Hematopoietic multipotent progenitor cell treated with erythropoietin and hydrocortisone succinate and interleukin-3 and kit ligand, for 17 days (in vitro differentiated cells): ENCODE measurements around the gene CSTB.

Experiments used
- DNase-seq: peaks from one replicate; pipeline ENCODE4 v3.0.0-alpha.2; 2015; ENCODE audit warnings: low spot score

The CSTB gene

GRCh38 chr21:43750339-43751033 lies 25.6 kb downstream of the CSTB start:
- no peak for DNase-seq

- DNase-seq: no peak
These were observed 26.4 kb downstream of the CSTB start for GRCh38 chr21:43749651-43750262.

DNA sequence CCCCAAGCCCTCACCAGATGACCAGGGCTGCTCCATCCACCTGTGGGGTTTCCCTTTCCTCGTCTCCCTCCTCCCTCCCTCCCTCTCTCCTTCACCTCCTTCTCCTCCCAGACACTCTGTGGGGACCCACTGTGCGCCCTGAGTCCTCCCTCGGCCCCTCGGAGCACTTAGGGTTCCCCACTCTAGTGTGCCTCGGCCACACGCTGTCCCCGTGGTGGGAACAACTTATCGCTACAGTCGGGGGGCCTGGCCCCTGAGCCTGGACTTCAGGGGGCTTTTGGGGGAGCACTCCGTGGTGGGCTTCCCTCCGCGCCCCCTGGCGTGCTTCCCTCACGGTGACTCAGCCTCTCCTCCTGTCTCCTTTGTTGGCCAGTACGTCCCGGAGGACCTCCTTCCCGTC lies 27.5 kb downstream of the CSTB start:
- no peak for DNase-seq

GRCh38 chr21:43745772-43746517 lies 30.2 kb downstream of the CSTB start:
- no peak for DNase-seq

- no peak for DNase-seq
These were observed 31.4 kb downstream of the CSTB start for GRCh38 chr21:43744725-43745124.

GRCh38 chr21:43743947-43744346 lies 32.2 kb downstream of the CSTB start:
- no peak for DNase-seq

GRCh38 chr21:43741423-43742096 lies 34.5 kb downstream of the CSTB start:
- DNase-seq: no peak

DNA sequence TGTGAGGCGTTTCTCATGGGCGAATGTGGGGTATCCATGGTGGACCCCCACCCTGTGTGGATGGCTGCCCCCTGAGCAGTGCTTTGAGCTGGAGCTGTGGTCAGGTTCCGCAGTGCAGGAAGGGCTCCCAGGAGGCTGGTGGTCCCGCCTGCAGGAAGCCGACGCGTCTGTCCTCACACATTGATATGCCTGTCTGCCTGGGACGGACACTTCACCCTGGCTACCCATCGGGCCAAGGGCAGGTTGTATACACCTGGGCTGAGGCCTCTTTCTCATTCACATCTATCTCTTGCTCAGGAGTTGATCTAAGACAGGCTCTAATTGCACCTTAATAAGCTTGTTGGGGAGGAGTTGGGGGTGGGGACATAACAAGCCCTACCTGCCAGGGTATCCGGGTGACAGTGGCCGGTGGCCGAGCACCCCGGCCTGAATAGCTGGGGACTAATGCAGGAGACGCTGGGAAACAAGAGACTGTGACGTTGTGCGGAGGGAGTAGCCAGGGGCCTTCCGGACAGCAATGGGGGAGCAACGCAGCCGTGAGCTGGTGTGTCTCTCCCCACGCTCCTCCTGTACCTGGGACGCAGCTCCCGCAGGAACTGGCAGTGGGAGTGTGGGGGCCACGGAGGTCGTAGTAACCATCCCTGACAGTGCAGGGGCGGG lies 35.5 kb downstream of the CSTB start:
- DNase-seq: no peak

- no peak for DNase-seq
These were observed 36.3 kb downstream of the CSTB start for GRCh38 chr21:43739621-43740435.

DNA sequence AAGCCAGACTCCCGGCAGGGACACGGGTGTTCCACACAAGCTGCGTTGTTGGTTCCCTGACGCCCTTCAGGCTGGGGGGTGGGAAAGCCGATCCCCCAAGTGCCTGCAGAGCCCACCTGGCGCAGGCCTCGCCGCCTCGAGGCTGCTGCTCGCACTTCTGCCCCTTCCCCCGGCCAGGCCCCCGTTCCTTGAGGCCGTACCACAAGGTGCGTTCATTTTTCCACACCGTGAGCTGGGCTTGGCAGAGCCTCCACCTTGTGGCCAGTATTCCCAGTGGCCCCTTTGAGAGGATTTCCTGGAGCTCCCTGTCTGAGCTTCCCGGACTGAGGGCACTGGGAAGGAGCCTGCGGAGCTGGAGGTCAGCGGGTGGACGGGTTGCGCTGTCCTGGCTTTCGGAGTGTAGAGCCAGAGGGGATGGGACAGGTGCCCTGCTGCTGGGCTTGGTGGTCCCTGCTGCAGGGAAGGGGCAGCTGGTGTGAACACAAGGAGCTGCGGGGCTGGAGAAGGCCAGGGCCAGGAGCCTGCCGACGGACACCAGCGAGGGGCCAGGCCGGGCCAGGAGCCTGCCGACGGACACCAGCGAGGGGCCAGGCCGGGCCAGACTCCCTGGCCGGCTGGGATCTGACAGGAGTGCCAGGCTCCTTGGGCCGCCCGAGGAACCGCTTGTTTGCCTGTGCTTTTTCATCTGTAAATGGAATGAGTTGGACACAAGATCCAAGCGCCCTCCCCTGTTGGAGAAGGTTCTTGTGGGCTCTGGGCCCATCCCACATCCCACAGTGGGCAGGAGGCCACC lies 38.8 kb downstream of the CSTB start:
- no peak for DNase-seq

GRCh38 chr21:43736224-43736883 lies 39.8 kb downstream of the CSTB start:
- no peak for DNase-seq

DNA sequence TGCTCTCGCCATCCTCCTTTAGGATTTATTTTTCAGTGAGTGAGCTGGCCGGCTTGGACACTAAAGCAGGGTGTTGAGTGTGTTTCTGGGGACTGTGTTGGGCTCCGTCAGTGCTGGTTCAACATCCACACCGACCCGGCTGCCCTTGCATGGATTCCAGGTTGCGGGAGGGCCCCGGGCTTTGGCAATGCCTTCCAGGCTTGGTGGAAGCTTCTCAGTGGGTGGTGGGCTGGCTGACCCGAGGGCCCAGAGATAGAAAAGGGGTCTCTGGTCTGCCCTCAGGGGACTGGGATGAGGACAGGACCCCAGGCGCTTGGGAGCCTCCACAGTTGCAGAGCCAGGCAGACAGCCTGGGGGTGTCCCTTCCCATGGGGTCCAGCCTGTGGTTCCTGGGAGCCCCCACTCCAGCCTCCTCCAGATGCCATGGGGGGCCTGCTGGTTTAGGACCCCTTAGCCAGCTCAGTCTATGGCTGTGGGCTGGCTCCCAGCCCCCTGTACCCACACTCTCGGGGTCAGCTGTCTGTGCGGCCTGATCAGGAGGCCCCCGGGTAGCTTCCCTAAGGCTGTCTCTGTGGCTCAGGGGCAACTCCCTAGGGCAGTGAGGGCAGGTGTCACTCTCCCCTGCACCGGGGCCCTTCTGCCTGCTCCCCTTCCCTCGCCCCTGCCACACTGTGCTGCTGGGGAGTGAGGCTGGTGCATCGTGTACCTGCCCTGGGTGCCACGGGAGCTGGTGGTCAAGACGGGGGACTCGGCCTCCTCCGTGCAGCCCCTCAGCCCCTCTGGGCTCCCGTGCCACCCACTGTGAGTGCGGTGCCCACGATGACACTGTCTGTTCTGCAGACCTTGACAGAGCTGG lies 40.6 kb downstream of the CSTB start:
- no peak for DNase-seq

GRCh38 chr21:43734928-43735229 lies 41.2 kb downstream of the CSTB start:
- DNase-seq: no peak

DNA sequence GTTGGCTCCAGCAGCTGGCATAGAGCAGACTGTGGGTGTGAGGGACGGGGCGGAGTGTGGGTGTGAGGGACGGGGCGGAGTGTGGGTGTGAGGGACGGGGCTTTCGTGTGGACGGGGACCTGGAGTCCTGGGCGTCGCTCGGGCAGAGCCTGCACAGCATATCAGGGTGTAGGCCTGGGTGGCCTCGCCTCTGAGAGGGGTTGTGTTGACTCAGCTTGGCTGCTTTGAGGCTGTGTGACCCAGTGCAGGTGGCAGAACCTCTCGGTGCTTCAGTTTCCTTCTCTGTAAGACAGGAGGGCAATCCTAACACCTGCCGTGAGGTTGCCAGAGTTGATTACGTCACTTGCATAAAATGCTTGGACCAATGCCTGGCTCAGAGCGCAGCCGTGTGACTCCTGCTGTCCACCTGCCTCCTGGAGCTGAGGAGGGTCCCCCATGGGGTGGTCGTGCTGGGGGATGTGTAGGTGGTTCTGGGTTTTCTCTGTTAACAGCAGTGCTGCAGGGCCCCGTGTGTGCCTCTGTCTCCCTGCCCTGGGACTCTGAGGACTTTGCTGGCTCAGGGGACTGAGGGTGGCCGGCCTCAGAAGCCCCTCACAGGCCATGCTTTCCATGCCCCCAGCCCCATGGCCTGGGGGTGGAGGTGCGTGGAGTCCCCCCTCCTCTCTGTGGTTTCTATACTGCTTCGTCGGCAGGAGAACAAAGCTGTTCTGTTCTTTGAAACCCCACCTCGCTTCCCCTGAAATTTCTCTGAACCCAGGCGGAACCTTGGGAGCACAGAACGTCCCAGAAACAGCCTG lies 41.8 kb downstream of the CSTB start:
- peak; percentile 79 for DNase-seq

GRCh38 chr21:43733529-43734071 lies 42.5 kb downstream of the CSTB start:
- no peak for DNase-seq

DNA sequence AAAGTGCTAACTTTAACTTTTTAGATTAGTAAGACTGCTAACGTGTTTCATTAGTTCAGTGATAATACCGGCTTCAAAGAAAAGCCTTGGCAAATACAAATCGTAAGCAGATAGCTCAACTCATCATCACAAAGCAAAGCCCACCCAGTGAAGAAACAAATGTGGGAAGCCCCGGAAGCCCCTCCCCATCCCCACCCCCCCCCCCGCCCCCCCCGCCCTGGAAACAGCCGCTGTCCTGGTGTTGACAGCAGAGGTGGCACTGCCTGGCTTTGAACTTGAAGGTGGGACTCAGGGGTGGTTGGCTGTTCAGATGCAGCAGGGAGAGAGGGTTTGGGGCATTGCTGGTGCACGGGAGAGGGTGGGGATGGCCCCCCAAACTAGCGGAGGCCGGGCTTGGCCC lies 43.0 kb downstream of the CSTB start:
- no peak for DNase-seq

GRCh38 chr21:43731891-43732711 lies 44.0 kb downstream of the CSTB start:
- DNase-seq: no peak
